ENCODE data around the gene GPX3.

Gene GPX3

GRCh38 chr5:151020304-151021110 is at the start of gene GPX3:
Gene GPX3 (plus strand): TSS chr5:151020591. CDS start chr5:151020655, 64 bp downstream.
- no peak within 1 kb of the TSS for H3K27ac ChIP-seq (ENCODE audit: low read depth, low read length)
- H3K9ac ChIP-seq (ENCODE audit: low read length) = peak within 1 kb of the TSS; percentile 62
- H3K36me3 ChIP-seq (ENCODE audit: control insufficient read depth, insufficient read depth, low read length) = no peaks in the 10 kb centered on the region
- peaks cover 29% of the 10 kb centered on the region for H3K27me3 ChIP-seq (ENCODE audit: control insufficient read depth, insufficient read depth, low read length)
- H3K4me1 ChIP-seq (ENCODE audit: control insufficient read depth, insufficient read depth, low read length) = 0 out of 2 replicates have a peak, but pooled peaks cover 2% of the 10 kb centered on the region
- H3K4me3 ChIP-seq (ENCODE audit: low read depth, low read length) = peak within 1 kb of the TSS; percentile 86
- no peaks in the 10 kb centered on the region for H3K9me3 ChIP-seq (ENCODE audit: control insufficient read depth, insufficient read depth, low read depth, low read length)

DNA sequence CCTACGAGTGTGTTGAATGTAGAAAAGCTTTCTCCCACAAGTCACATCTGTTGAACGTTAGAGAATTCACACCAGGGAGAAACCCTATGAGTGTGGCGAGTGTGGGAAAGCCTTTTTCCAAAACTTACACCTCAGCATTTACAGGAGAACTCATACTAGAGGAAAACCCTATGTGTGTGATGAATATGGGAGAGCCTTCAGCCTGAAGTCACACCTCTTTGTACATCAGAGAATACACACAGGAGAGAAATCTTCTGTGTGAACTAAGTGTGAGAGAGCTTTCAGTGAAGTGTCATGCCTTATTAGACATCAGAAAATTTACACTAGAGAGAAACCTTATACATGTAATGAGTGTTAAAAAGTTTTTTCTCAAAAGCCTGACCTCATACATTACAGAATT is 41.8 kb upstream of the GPX3 start:
- Histone ChIP-seq H3K4me3 (ENCODE audit: low read depth, low read length) (no peak overlapping the region), H3K9me3 (ENCODE audit: control insufficient read depth, insufficient read depth, low read depth, low read length) (peaks cover 28% of the 10 kb centered on the region), H3K36me3 (ENCODE audit: control insufficient read depth, insufficient read depth, low read length) (no peaks in the 10 kb centered on the region), H3K4me1 (ENCODE audit: control insufficient read depth, insufficient read depth, low read length) (no peaks in the 10 kb centered on the region), H3K27me3 (ENCODE audit: control insufficient read depth, insufficient read depth, low read length) (no peaks in the 10 kb centered on the region), H3K9ac (ENCODE audit: low read length) (no peak overlapping the region), H3K27ac (ENCODE audit: low read depth, low read length) (no peak overlapping the region)

- Histone ChIP-seq H3K27me3 (ENCODE audit: control insufficient read depth, insufficient read depth, low read length) (no peaks in the 10 kb centered on the region; the same call in 1 of the 2 replicates), H3K27ac (ENCODE audit: low read depth, low read length) (no peak overlapping the region), H3K4me1 (ENCODE audit: control insufficient read depth, insufficient read depth, low read length) (no peaks in the 10 kb centered on the region), H3K9me3 (ENCODE audit: control insufficient read depth, insufficient read depth, low read depth, low read length) (peaks cover 1% of the 10 kb centered on the region; the same call in 1 of the 2 replicates), H3K4me3 (ENCODE audit: low read depth, low read length) (no peak overlapping the region), H3K9ac (ENCODE audit: low read length) (no peak overlapping the region), H3K36me3 (ENCODE audit: control insufficient read depth, insufficient read depth, low read length) (no peaks in the 10 kb centered on the region)
Observed at GRCh38 chr5:150987746-150988145, 32.6 kb upstream of the GPX3 start.

GRCh38 chr5:150989695-150990094 is 30.7 kb upstream of the GPX3 start:
- Histone ChIP-seq H3K9me3 (ENCODE audit: control insufficient read depth, insufficient read depth, low read depth, low read length) (peaks cover 13% of the 10 kb centered on the region; the same call in 1 of the 2 replicates), H3K4me1 (ENCODE audit: control insufficient read depth, insufficient read depth, low read length) (no peaks in the 10 kb centered on the region), H3K9ac (ENCODE audit: low read length) (no peak overlapping the region), H3K36me3 (ENCODE audit: control insufficient read depth, insufficient read depth, low read length) (no peaks in the 10 kb centered on the region), H3K27me3 (ENCODE audit: control insufficient read depth, insufficient read depth, low read length) (no peaks in the 10 kb centered on the region; the same call in 1 of the 2 replicates), H3K4me3 (ENCODE audit: low read depth, low read length) (no peak overlapping the region), H3K27ac (ENCODE audit: low read depth, low read length) (no peak overlapping the region)

- H3K4me1 ChIP-seq (ENCODE audit: control insufficient read depth, insufficient read depth, low read length) = no peaks in the 10 kb centered on the region
- peaks cover 13% of the 10 kb centered on the region; the same call in 1 of the 2 replicates for H3K9me3 ChIP-seq (ENCODE audit: control insufficient read depth, insufficient read depth, low read depth, low read length)
- no peak overlapping the region for H3K4me3 ChIP-seq (ENCODE audit: low read depth, low read length)
- H3K9ac ChIP-seq (ENCODE audit: low read length) = no peak overlapping the region
- H3K36me3 ChIP-seq (ENCODE audit: control insufficient read depth, insufficient read depth, low read length) = no peaks in the 10 kb centered on the region
- H3K27ac ChIP-seq (ENCODE audit: low read depth, low read length) = no peak overlapping the region
- H3K27me3 ChIP-seq (ENCODE audit: control insufficient read depth, insufficient read depth, low read length) = no peaks in the 10 kb centered on the region; the same call in 1 of the 2 replicates
Observed at GRCh38 chr5:150992705-150993104, 27.7 kb upstream of the GPX3 start.

GRCh38 chr5:150993422-150993821 is 27.0 kb upstream of the GPX3 start:
- peaks cover 13% of the 10 kb centered on the region; the same call in 1 of the 2 replicates for H3K9me3 ChIP-seq (ENCODE audit: control insufficient read depth, insufficient read depth, low read depth, low read length)
- H3K9ac ChIP-seq (ENCODE audit: low read length) = no peak overlapping the region
- H3K4me1 ChIP-seq (ENCODE audit: control insufficient read depth, insufficient read depth, low read length) = no peaks in the 10 kb centered on the region
- no peak overlapping the region for H3K27ac ChIP-seq (ENCODE audit: low read depth, low read length)
- H3K4me3 ChIP-seq (ENCODE audit: low read depth, low read length) = no peak overlapping the region
- no peaks in the 10 kb centered on the region for H3K36me3 ChIP-seq (ENCODE audit: control insufficient read depth, insufficient read depth, low read length)
- H3K27me3 ChIP-seq (ENCODE audit: control insufficient read depth, insufficient read depth, low read length) = no peaks in the 10 kb centered on the region; the same call in 1 of the 2 replicates

GRCh38 chr5:150993826-150994412 is 26.5 kb upstream of the GPX3 start:
- H3K4me1 ChIP-seq (ENCODE audit: control insufficient read depth, insufficient read depth, low read length) = no peaks in the 10 kb centered on the region
- H3K9me3 ChIP-seq (ENCODE audit: control insufficient read depth, insufficient read depth, low read depth, low read length) = peaks cover 13% of the 10 kb centered on the region; the same call in 1 of the 2 replicates
- no peaks in the 10 kb centered on the region for H3K36me3 ChIP-seq (ENCODE audit: control insufficient read depth, insufficient read depth, low read length)
- H3K27ac ChIP-seq (ENCODE audit: low read depth, low read length) = no peak overlapping the region
- no peaks in the 10 kb centered on the region; the same call in 1 of the 2 replicates for H3K27me3 ChIP-seq (ENCODE audit: control insufficient read depth, insufficient read depth, low read length)
- no peak overlapping the region for H3K9ac ChIP-seq (ENCODE audit: low read length)
- no peak overlapping the region for H3K4me3 ChIP-seq (ENCODE audit: low read depth, low read length)

- H3K9ac ChIP-seq (ENCODE audit: low read length) = no peak overlapping the region
- H3K9me3 ChIP-seq (ENCODE audit: control insufficient read depth, insufficient read depth, low read depth, low read length) = no peaks in the 10 kb centered on the region
- H3K4me3 ChIP-seq (ENCODE audit: low read depth, low read length) = no peak overlapping the region
- H3K4me1 ChIP-seq (ENCODE audit: control insufficient read depth, insufficient read depth, low read length) = peaks cover 7% of the 10 kb centered on the region; the same call in 1 of the 2 replicates
- no peak overlapping the region for H3K27ac ChIP-seq (ENCODE audit: low read depth, low read length)
- no peaks in the 10 kb centered on the region for H3K27me3 ChIP-seq (ENCODE audit: control insufficient read depth, insufficient read depth, low read length)
- H3K36me3 ChIP-seq (ENCODE audit: control insufficient read depth, insufficient read depth, low read length) = no peaks in the 10 kb centered on the region
Observed at GRCh38 chr5:150999704-151000442, 20.5 kb upstream of the GPX3 start.

DNA sequence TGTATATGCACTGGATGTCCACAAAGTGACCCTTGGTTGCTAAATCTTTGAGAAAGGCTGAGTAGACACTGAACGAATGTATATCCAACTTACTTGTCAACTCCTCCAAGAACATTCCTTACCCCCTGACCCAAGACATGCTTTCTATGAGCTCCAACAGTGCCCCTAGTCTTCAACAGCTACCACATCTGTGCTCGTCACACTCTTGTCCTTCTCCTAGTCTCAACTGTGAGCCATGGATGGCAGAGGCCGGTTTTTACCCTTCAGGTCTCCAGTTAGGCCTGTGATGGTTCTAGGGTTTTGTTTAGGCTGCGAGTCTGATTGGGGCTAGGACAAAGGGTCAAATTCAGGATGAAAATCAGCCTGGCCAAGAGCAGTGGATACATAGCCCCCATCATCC is 19.0 kb upstream of the GPX3 start:
- H3K27ac ChIP-seq (ENCODE audit: low read depth, low read length) = no peak overlapping the region
- H3K4me3 ChIP-seq (ENCODE audit: low read depth, low read length) = no peak overlapping the region
- H3K4me1 ChIP-seq (ENCODE audit: control insufficient read depth, insufficient read depth, low read length) = peaks cover 7% of the 10 kb centered on the region; the same call in 1 of the 2 replicates
- H3K9me3 ChIP-seq (ENCODE audit: control insufficient read depth, insufficient read depth, low read depth, low read length) = no peaks in the 10 kb centered on the region
- H3K9ac ChIP-seq (ENCODE audit: low read length) = no peak overlapping the region
- H3K27me3 ChIP-seq (ENCODE audit: control insufficient read depth, insufficient read depth, low read length) = no peaks in the 10 kb centered on the region
- no peaks in the 10 kb centered on the region for H3K36me3 ChIP-seq (ENCODE audit: control insufficient read depth, insufficient read depth, low read length)

DNA sequence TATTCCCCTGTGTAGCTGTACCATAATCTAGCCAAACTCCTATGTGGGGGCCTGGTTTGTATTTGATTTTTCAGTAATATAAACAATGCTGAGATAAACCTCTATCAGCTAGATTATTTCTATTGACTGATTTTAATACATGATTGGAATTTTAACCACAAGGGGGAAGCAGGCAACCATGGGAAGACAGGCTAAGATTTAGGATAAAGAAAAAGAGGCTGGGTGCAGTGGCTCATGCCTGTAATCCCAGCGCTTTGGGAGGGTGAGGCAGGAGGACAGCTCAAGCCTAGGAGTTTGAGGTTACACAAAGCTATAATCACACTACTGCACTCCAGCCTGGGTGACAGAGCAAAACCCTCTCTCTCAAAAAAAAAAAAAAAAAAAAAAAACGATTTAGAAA is 18.1 kb upstream of the GPX3 start:
- Histone ChIP-seq H3K27ac (ENCODE audit: low read depth, low read length) (no peak overlapping the region), H3K27me3 (ENCODE audit: control insufficient read depth, insufficient read depth, low read length) (no peaks in the 10 kb centered on the region), H3K9ac (ENCODE audit: low read length) (no peak overlapping the region), H3K9me3 (ENCODE audit: control insufficient read depth, insufficient read depth, low read depth, low read length) (no peaks in the 10 kb centered on the region), H3K4me3 (ENCODE audit: low read depth, low read length) (no peak overlapping the region), H3K4me1 (ENCODE audit: control insufficient read depth, insufficient read depth, low read length) (peaks cover 7% of the 10 kb centered on the region; the same call in 1 of the 2 replicates), H3K36me3 (ENCODE audit: control insufficient read depth, insufficient read depth, low read length) (no peaks in the 10 kb centered on the region)
